HepG2 (cell line): ENCODE data around the gene NFE2L1. TPM values are rescaled to one million over a fixed set of nuclear protein-coding genes. Genes with fewer than 3 reads are reported as not detected.
A peak's percentile ranks its signal among the peaks of the same experiment; 100 is the strongest.

Source experiments
- DMTF1 ChIP-seq: sonication (generic); formaldehyde crosslinking; IDR thresholded peaks from 2 replicates; pipeline ENCODE4 v1.4.0; 2020; ENCODE audit warnings: mild to moderate bottlenecking, missing genetic modification reagents
- ELF4 ChIP-seq: sonication (generic); formaldehyde crosslinking; IDR thresholded peaks from 2 replicates; pipeline ENCODE4 v1.5.0; 2020; ENCODE audit warnings: missing genetic modification reagents, mild to moderate bottlenecking, moderate library complexity, borderline replicate concordance
- HCFC1 ChIP-seq: fragments of 150-350 bp; IDR thresholded peaks from 2 replicates; pipeline ENCODE4 v1.6.1; 2014; ENCODE audit warnings: low read depth, low read length
- KAT7 ChIP-seq: IDR thresholded peaks from 2 replicates; pipeline ENCODE4 v1.6.1; 2018; ENCODE audit warnings: borderline replicate concordance, missing compliant biosample characterization
- LRRFIP1 ChIP-seq: sonication (generic); formaldehyde crosslinking; conservative IDR thresholded peaks from 2 replicates; pipeline ENCODE4 v1.4.0; 2020; ENCODE audit warnings: missing genetic modification reagents
- MED8 ChIP-seq: sonication (generic); formaldehyde crosslinking; IDR thresholded peaks from 2 replicates; pipeline ENCODE4 v1.8.1; 2023; ENCODE audit warnings: mild to moderate bottlenecking, missing genetic modification reagents; ENCODE audit not compliant: insufficient replicate concordance
- NFE2L1 ChIP-seq: sonication (generic); formaldehyde crosslinking; IDR thresholded peaks from 2 replicates; pipeline ENCODE4 v1.4.0; 2020; ENCODE audit warnings: missing genetic modification reagents, mild to moderate bottlenecking, borderline replicate concordance
- ONECUT2 ChIP-seq: sonication (generic); formaldehyde crosslinking; IDR thresholded peaks from 2 replicates; pipeline ENCODE4 v1.4.0; 2020; ENCODE audit warnings: missing genetic modification reagents
- PAX8 ChIP-seq: sonication (generic); formaldehyde crosslinking; IDR thresholded peaks from 2 replicates; pipeline ENCODE4 v1.8.0; 2022; ENCODE audit warnings: mild to moderate bottlenecking, missing genetic modification reagents, borderline replicate concordance
- TFE3 ChIP-seq: IDR thresholded peaks from 2 replicates; pipeline ENCODE4 v1.6.1; 2016
- ZFP90 ChIP-seq: sonication (generic); formaldehyde crosslinking; IDR thresholded peaks from 2 replicates; pipeline ENCODE4 v1.8.0; 2022; ENCODE audit warnings: missing genetic modification reagents, mild to moderate bottlenecking, inconsistent platforms, borderline replicate concordance
- ZFP91 ChIP-seq: sonication (generic); formaldehyde crosslinking; IDR thresholded peaks from 2 replicates; pipeline ENCODE4 v1.9.0; 2022; ENCODE audit warnings: missing genetic modification reagents, mild to moderate bottlenecking, borderline replicate concordance
- ZNF143 ChIP-seq: sonication (generic); formaldehyde crosslinking; IDR thresholded peaks from 2 replicates; pipeline ENCODE4 v1.4.0; 2020; ENCODE audit warnings: missing genetic modification reagents
- ZNF431 ChIP-seq: sonication (generic); formaldehyde crosslinking; IDR thresholded peaks from 2 replicates; pipeline ENCODE4 v1.9.0; 2022; ENCODE audit warnings: missing genetic modification reagents, low read depth, mild to moderate bottlenecking, borderline replicate concordance
- ZNF770 ChIP-seq: sonication (generic); formaldehyde crosslinking; IDR thresholded peaks from 2 replicates; pipeline ENCODE4 v1.5.0; 2020; ENCODE audit warnings: mild to moderate bottlenecking, missing genetic modification reagents
- polyA plus RNA-seq, 8 experiments: library from polyadenylated mRNA; depleted of rRNA in 3 of 8; stranded (reverse) in 7 of 8; unstranded in 1 of 8; fragments of >200 nt; fragmentation: Illumina TruSeq in 4 of 8; extraction: Trizol in 4 of 8; gene quantifications; 2 replicates each; pipeline versions ENCODE4 v1.2.1 to v1.2.3, GENCODE V29; 2011 to 2016; ENCODE audit warnings: low read depth in 4 of 8, missing spikeins in 1 of 8, mixed read lengths in 1 of 8; ENCODE audit not compliant: insufficient read depth in 1 of 8
- total RNA-seq, 5 experiments: library from RNA; depleted of rRNA; stranded (reverse); fragments of >200 nt; fragmentation: Illumina TruSeq; extraction: Trizol; gene quantifications; 2 replicates each; pipeline ENCODE4 v1.2.3, GENCODE V29; 2016; ENCODE audit warnings: low read depth in 1 of 5
- TF ChIP-seq, protein P1 (sequence below): sonication (generic); formaldehyde crosslinking; IDR thresholded peaks from 2 replicates; pipeline ENCODE4 v1.4.0; 2020; ENCODE audit warnings: missing genetic modification reagents, borderline replicate concordance
- TF ChIP-seq, protein P2 (sequence below): sonication (generic); formaldehyde crosslinking; IDR thresholded peaks from 2 replicates; pipeline ENCODE4 v1.5.0; 2020; ENCODE audit warnings: missing genetic modification reagents

The NFE2L1 gene
- total and polyA plus RNA-seq, 2 of the 13 experiments (the other 11 are each of a cell fraction or from before 2014, with no cell fraction given) = 67.0 to 234 TPM

DNA sequence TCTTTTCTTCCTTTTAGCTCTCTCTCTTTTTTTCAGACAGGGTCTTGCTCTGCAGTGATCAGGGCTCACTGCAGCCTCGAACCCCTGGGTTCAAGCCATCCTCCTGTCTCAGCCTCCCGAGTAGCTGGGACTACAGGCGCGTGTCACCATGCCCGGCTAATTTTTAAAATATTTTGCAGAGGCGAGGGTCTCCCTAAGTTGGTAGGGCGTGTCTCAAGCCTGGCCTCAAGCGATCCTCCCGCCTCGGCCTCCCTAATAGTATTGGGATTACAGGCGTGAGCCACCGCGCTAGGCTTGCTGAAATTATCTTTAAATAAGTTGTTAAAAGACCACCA lies 58.6 kb downstream of the NFE2L1 start (continued):
- TF ChIP-seq ZNF770 (CRISPR knock-in tag) (peak; percentile 98), LRRFIP1 (CRISPR knock-in tag) (no peak), DMTF1 (no peak), NFE2L1 (CRISPR knock-in tag) (no peak), MED8 (CRISPR knock-in tag) (no peak), TFE3 (no peak), ZNF143 (no peak), ZFP91 (CRISPR knock-in tag) (no peak), ONECUT2 (CRISPR knock-in tag) (no peak), PAX8 (CRISPR knock-in tag) (no peak), HCFC1 (no peak), ZNF431 (CRISPR knock-in tag) (no peak), ELF4 (CRISPR knock-in tag) (no peak), KAT7 (CRISPR knock-in tag) (no peak), ZFP90 (CRISPR knock-in tag) (0 out of 2 replicates have a peak, but pooled peaks have one; percentile 10)
- TF ChIP-seq, protein P1, sequence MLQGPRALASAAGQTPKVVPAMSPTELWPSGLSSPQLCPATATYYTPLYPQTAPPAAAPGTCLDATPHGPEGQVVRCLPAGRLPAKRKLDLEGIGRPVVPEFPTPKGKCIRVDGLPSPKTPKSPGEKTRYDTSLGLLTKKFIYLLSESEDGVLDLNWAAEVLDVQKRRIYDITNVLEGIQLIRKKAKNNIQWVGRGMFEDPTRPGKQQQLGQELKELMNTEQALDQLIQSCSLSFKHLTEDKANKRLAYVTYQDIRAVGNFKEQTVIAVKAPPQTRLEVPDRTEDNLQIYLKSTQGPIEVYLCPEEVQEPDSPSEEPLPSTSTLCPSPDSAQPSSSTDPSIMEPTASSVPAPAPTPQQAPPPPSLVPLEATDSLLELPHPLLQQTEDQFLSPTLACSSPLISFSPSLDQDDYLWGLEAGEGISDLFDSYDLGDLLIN (CRISPR knock-in tag) = no peak
- TF ChIP-seq, protein P2, sequence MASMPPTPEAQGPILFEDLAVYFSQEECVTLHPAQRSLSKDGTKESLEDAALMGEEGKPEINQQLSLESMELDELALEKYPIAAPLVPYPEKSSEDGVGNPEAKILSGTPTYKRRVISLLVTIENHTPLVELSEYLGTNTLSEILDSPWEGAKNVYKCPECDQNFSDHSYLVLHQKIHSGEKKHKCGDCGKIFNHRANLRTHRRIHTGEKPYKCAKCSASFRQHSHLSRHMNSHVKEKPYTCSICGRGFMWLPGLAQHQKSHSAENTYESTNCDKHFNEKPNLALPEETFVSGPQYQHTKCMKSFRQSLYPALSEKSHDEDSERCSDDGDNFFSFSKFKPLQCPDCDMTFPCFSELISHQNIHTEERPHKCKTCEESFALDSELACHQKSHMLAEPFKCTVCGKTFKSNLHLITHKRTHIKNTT (CRISPR knock-in tag) = no peak
